NCI-H345 (cell line): ENCODE data around the gene CLIC5.

Source experiments
- DNase-seq: peaks from one replicate; lab custom pipeline; 2025; lab: John Stamatoyannopoulos, UW

CLIC5 gene

DNA sequence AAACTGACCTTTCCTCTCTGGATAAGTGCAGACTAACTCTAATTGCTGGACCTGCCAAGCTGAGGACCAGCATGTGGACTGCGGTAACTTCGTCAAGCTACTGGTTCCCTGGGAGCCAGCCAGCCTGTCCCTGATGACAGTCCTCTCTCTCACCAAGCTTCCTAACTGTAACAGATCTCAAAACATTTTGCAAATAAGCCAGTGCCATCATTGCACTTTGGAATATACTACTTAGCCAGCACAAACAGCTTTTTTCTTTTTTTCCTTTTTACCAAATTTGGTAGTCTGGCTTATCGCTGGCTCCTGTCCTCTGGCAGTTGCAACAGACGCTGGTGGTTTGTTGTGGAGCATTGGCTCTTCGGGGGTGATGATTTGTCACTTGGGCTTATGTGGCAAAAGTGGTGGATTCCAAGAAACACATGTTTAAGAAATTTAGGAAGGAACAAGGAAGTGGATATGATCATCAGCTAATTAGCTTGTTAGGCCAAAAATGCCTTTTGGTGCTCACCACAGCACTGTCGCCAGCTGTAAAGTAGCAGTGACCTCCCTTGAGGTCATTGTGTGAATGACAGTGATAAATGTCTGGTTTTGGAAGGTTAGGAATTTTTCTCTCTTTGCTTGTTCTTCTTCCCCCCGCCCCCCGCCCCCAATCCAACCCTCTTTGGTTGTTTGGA lies 171.7 kb downstream of the CLIC5 start:
- no peak for DNase-seq

DNA sequence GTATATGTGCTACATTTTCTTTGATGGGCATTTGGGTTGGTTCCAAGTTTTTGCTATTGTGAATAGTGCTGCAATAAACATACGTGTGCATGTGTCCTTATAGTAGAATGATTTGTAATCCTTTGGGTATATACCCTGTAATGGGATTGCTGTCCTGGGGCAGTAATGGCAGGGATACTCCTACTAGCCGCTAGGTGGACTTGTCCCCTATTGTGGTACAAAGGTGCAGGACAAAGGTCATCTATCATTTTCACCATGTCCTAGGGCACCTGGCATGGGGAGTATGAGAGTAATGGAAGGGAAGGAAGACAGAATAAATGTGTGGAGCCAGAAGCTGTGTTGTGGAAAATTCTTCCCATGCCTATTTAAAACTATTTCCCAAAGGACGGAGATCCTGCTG lies 174.6 kb downstream of the CLIC5 start:
- DNase-seq = no peak

DNA sequence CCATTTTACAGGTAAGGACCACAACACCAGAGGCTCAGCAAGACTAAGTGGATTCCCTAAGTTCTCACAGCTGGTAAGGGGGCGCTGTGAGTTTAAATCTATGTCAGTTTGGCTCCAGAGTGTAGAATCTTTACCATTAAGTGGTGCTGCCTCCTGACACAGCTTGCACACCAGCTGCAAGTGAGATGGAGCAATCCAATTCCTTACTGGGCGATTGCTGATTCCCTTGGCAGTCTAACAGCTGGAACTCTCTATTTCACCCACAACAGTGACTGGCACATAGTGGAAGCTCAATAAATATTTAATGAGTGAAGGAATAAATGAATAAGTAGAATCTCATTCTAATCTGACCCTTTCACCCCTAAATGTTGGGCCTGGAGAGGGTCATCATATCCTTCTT lies 176.7 kb downstream of the CLIC5 start:
- no peak for DNase-seq

DNA sequence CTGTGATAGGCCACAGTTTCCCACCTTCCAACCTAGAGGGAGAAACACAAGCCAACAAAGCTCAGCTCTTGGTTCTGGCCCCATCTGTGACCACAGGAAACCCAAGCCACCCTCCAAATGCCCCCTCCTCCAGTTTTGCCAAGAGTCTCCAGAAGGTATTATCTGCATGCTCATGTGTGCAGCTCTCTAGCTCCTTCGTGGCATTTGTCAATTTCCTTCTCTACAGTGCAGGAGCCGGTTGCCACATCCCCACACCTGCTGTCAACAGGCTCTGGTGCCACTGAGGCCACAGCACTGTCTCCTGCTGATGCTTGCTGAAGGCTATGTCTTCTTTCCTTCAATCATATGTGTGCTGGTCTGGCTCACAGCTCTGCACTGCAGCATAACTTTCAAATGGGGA lies 177.2 kb downstream of the CLIC5 start:
- no peak for DNase-seq

DNA sequence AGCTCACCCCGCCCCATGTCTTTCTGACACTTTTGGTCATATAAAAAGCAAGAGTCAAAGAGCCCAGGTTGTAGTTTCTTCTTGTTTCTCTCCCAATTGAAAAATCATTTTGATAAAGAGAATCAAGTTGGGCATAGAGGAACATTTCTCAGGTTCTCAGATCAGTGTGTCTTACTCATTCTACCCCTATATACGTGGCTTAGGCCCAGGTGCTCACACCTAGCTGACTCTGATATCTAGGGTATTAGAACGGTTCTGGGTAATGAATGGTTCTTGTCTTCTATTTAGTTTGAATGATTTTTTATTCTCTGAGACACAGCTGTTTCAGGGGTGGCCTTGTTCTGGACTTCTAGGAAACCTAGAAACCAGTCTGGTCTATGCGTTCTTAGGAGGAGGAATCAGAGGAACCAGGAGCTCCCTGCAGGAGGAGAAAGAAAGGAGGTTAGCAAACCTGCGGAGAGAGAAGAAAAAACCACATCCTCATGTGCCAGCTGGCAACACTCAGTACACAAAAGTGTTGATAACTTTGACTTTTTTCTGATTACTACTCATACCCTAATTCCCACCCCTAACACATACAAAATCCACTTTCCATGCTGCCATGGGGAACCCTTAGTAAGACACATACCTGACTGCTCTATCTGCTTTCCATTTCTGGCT lies 178.0 kb downstream of the CLIC5 start:
- no peak for DNase-seq

DNA sequence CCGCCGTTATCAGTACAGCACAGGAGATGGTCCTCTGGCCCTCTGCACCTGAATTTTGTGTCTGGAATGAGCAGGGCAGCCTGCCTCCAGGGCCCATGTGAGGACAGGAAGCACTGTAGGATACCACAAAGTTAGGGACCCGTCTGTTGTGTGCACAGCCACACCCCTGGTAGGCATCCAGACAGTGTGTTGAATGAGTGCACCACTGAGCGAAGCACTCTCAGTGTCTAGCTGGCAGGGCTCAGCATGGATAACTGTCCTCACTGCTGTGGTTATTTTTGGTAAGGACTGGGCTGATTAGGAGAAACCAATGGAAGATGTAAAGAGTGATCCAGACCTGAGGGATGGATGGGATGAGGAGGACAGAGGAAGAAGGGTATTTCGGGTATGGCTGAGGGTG lies 178.7 kb downstream of the CLIC5 start:
- no peak for DNase-seq

DNA sequence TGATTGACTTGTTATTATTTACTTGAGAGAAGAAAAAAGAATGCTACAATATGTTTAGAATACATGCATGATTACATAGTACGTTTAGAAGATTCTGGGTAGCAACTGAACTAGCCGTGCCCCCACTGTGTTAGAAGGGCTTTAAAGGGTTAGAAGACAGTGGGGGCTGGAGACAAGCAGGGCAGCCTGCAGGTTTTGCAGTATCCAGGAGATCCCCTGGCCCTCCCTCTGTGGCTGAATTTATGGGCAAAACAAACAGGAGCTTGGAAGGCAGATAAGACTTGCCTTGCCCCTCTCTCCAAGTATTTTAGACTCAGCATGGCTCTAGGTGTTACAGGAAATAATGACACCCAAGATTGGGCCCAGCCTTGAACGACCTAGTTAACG lies 179.2 kb downstream of the CLIC5 start:
- DNase-seq = no peak

DNA sequence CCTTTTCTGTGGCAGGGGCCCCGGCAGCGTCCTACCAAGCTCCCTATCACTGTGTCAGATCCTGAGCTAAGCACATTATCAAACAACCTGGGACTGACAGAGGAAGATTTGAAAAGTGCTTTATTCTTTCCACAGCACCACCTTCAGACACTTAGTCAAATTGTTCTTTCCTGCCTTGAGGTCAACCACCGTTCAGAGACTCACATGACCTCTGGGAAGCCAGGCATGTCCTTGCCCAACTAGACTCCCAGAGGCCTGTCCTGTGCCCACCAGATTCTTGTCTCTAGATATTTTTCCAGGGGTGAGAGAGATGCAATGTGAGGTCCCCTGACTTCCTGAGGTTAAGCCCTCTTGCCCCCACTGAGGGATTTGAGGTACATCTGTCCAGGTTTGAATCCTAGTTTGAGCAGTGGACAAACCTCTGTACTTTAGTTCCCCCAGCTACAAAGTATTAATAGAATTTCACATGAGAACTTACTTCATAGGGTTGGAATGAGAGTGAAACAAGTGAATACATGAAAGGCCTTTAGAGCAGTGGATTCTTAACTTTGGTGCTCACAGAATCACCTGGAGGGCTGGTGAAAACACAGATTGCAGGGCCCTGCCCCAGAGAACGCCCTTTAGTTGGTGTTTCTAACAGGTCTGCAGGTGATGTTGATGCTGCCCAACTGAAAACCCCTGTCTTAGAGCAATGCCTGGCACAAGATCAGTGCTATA lies 179.8 kb downstream of the CLIC5 start:
- no peak for DNase-seq

DNA sequence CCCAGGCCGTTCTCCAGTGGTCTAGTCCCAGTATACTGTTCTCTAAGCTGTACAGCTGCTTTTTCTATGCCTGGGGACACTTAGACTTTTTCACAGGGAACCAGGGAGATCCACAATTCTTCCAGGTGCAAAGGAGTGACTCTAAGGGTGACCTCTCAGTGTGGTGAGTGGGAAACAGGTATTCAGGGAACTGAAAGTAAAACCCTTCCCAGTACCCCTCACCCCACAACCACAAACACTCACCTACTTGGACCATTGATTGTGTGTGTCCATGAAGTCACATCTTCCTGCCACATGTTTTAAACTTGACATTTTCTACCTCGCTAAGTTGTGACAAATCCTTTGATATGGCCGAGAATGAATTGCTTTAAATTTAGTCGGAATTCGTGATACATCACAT lies 183.6 kb downstream of the CLIC5 start:
- no peak for DNase-seq
